HepG2 (cell line): Measurements from ENCODE around the gene NNMT. TPM values are rescaled to one million over a fixed set of nuclear protein-coding genes. Genes with fewer than 3 reads are reported as not detected.

Experiments
- ATAC-seq: fragments of 200-7000 bp; cut with Tn5 transposase; 3 replicates; pipeline ENCODE4 v1.9.1; 2020; ENCODE audit warnings: mild to moderate bottlenecking, moderate library complexity
- BruUV-seq: library from RNA; stranded (reverse); fragments of 400-500 nt; replicated peaks from 2 replicates; lab custom pipeline; 2021; lab: Mats Ljungman, UMichigan
- CTCF ChIA-PET: fragments of 300-600 bp; formaldehyde crosslinking; extraction: SDS; loops from one replicate; lab custom pipeline; 2021; ENCODE audit warnings: low total read pairs, inconsistent platforms, low intra/inter-chr PET ratio; lab: Yijun Ruan, JAX
- POLR2A ChIA-PET: fragments of 350-600 bp; sonication (Branson Sonifier 250); formaldehyde crosslinking; loops from one replicate; lab custom pipeline; 2020; ENCODE audit warnings: antibody characterized with exemption, inconsistent platforms; lab: Yijun Ruan, JAX
- DNase-seq: peaks from one replicate; pipeline ENCODE4 v3.0.0-alpha.2; 2015; ENCODE audit warnings: low spot score
- FAIRE-seq: peaks from 3 replicates; lab custom pipeline; 2011; peaks lifted over from hg19 to GRCh38; lab: Jason Lieb, UNC
- H2AFZ ChIP-seq: one replicate; pipeline ENCODE4 v1.6.1; 2011; ENCODE audit warnings: low read length, inconsistent platforms
- H3K27ac ChIP-seq: fragments of 300-600 bp; 3 replicates; pipeline ENCODE4 v1.8.0; 2011; ENCODE audit warnings: mixed run types, mild to moderate bottlenecking, mixed read lengths, low read length, inconsistent platforms; ENCODE audit not compliant: insufficient read depth; ENCODE audit errors: extremely low read length
- H3K27me3 ChIP-seq, 2 experiments: fragments of 200-600 bp in 1 of 2; 2 replicates in 1 of 2; 3 replicates in 1 of 2; pipeline versions ENCODE4 v1.6.0 to v1.8.0; 2011; ENCODE audit warnings: low read length in 2 of 2, mild to moderate bottlenecking in 2 of 2, moderate library complexity in 2 of 2, inconsistent platforms in 1 of 2; ENCODE audit not compliant: insufficient read depth in 2 of 2, control insufficient read depth in 1 of 2
- H3K36me3 ChIP-seq, 2 experiments: fragments of 200-600 bp in 1 of 2; replicated peaks in 1 of 2; 2 replicates in 1 of 2; 3 replicates in 1 of 2; pipeline versions ENCODE4 v1.5.1 to v1.8.0; 2011; ENCODE audit warnings: low read length in 2 of 2, inconsistent platforms in 1 of 2; ENCODE audit not compliant: insufficient read depth in 2 of 2, control insufficient read depth in 1 of 2
- H3K4me1 ChIP-seq: 2 replicates; pipeline ENCODE4 v1.5.1; 2012; ENCODE audit warnings: low read length, inconsistent platforms; ENCODE audit not compliant: insufficient read depth
- H3K4me2 ChIP-seq: 2 replicates; pipeline ENCODE4 v1.6.0; 2011; ENCODE audit warnings: low read depth, low read length, inconsistent platforms
- H3K4me3 ChIP-seq, 3 experiments: fragments of 200-600 bp in 1 of 3; sonication (generic), shearing (Covaris generic) in 1 of 3; replicated peaks in 1 of 3; 2 replicates each; pipeline ENCODE4 v1.5.1; 2011 to 2016; ENCODE audit warnings: low read length in 3 of 3, inconsistent platforms in 2 of 3, low read depth in 2 of 3, mild to moderate bottlenecking in 2 of 3, control low read depth in 1 of 3, mixed read lengths in 1 of 3; ENCODE audit not compliant: insufficient read depth in 1 of 3
- H3K79me2 ChIP-seq: one replicate; pipeline ENCODE4 v1.6.1; 2011; ENCODE audit warnings: low read length, inconsistent platforms; ENCODE audit not compliant: insufficient read depth
- H3K9ac ChIP-seq: 2 replicates; pipeline ENCODE4 v1.6.0; 2011; ENCODE audit warnings: mild to moderate bottlenecking, low read depth, low read length, inconsistent platforms; ENCODE audit not compliant: insufficient read depth
- H3K9me3 ChIP-seq: 2 replicates; pipeline ENCODE4 v1.5.1; 2012; ENCODE audit warnings: mild to moderate bottlenecking, low read length
- H4K20me1 ChIP-seq: 2 replicates; pipeline ENCODE4 v1.6.0; 2011; ENCODE audit warnings: inconsistent platforms, mild to moderate bottlenecking, low read length, moderate library complexity; ENCODE audit not compliant: insufficient read depth
- ARHGAP35 ChIP-seq: sonication (generic); formaldehyde crosslinking; IDR thresholded peaks from 2 replicates; pipeline ENCODE4 v1.9.0; 2022; ENCODE audit warnings: mild to moderate bottlenecking, inconsistent platforms, moderate library complexity, missing genetic modification reagents, borderline replicate concordance
- CBX2 ChIP-seq, 2 experiments: fragments of 200-600 bp in 1 of 2; sonication (generic); formaldehyde crosslinking in 1 of 2; IDR thresholded peaks; 2 replicates each; pipeline versions ENCODE4 v1.7.0 to v1.8.1; 2018 to 2022; ENCODE audit warnings: low read depth in 2 of 2, low read length in 1 of 2, mild to moderate bottlenecking in 1 of 2, missing genetic modification reagents in 1 of 2
- DNMT3B ChIP-seq: conservative IDR thresholded peaks from 2 replicates; pipeline ENCODE4 v1.6.1; 2016; ENCODE audit warnings: missing biosample characterization, control low read depth
- FOXM1 ChIP-seq: sonication (generic); formaldehyde crosslinking; IDR thresholded peaks from 2 replicates; pipeline ENCODE4 v1.5.0; 2020; ENCODE audit warnings: missing genetic modification reagents
- KLF11 ChIP-seq: IDR thresholded peaks from 2 replicates; pipeline ENCODE4 v1.6.1; 2016; ENCODE audit warnings: missing compliant biosample characterization
- MIER3 ChIP-seq: IDR thresholded peaks from 2 replicates; pipeline ENCODE4 v1.6.1; 2016; ENCODE audit warnings: missing compliant biosample characterization, borderline replicate concordance
- PAF1 ChIP-seq: IDR thresholded peaks from 2 replicates; pipeline ENCODE4 v1.6.1; 2016; ENCODE audit warnings: missing genetic modification reagents, missing compliant biosample characterization
- PAWR ChIP-seq: sonication (generic); formaldehyde crosslinking; IDR thresholded peaks from 2 replicates; pipeline ENCODE4 v1.4.0; 2020; ENCODE audit warnings: missing genetic modification reagents, mild to moderate bottlenecking, borderline replicate concordance
- PBX2 ChIP-seq: IDR thresholded peaks from 2 replicates; pipeline ENCODE4 v1.6.1; 2016; ENCODE audit warnings: control low read depth
- POGK ChIP-seq: sonication (generic); formaldehyde crosslinking; conservative IDR thresholded peaks from 2 replicates; pipeline ENCODE4 v1.8.0; 2022; ENCODE audit warnings: mild to moderate bottlenecking, moderate library complexity, missing genetic modification reagents
- SMARCC2 ChIP-seq: fragments of 450-650 bp; IDR thresholded peaks from 2 replicates; pipeline ENCODE4 v1.6.1; 2017; ENCODE audit warnings: antibody characterized with exemption, mild to moderate bottlenecking
- YEATS2 ChIP-seq: sonication (generic); formaldehyde crosslinking; IDR thresholded peaks from 2 replicates; pipeline ENCODE4 v1.4.0; 2020; ENCODE audit warnings: missing genetic modification reagents, borderline replicate concordance
- YEATS4 ChIP-seq: sonication (generic); formaldehyde crosslinking; IDR thresholded peaks from 2 replicates; pipeline ENCODE4 v1.4.0; 2020; ENCODE audit warnings: missing genetic modification reagents, borderline replicate concordance
- YY1 ChIP-seq: IDR thresholded peaks from 2 replicates; pipeline ENCODE4 v1.6.1; 2011; ENCODE audit warnings: low read length, low read depth, moderate library complexity, mild to moderate bottlenecking; ENCODE audit not compliant: insufficient read depth, insufficient replicate concordance
- ZBTB7B ChIP-seq: sonication (generic); formaldehyde crosslinking; IDR thresholded peaks from 2 replicates; pipeline ENCODE4 v1.4.0; 2020; ENCODE audit warnings: missing genetic modification reagents
- ZHX1 ChIP-seq: sonication (generic); formaldehyde crosslinking; IDR thresholded peaks from 2 replicates; pipeline ENCODE4 v1.8.1; 2022; ENCODE audit warnings: low read depth, mild to moderate bottlenecking, missing genetic modification reagents
- ZMAT5 ChIP-seq: sonication (generic); formaldehyde crosslinking; IDR thresholded peaks from 2 replicates; pipeline ENCODE4 v1.5.0; 2020; ENCODE audit warnings: mild to moderate bottlenecking, low read depth, missing genetic modification reagents, borderline replicate concordance
- ZNF484 ChIP-seq: sonication (generic); formaldehyde crosslinking; IDR thresholded peaks from 2 replicates; pipeline ENCODE4 v1.5.1; 2020; ENCODE audit warnings: mild to moderate bottlenecking, low read depth, missing genetic modification reagents, borderline replicate concordance
- ZNF607 ChIP-seq: sonication (generic); formaldehyde crosslinking; IDR thresholded peaks from 2 replicates; pipeline ENCODE4 v1.5.1; 2020; ENCODE audit warnings: missing genetic modification reagents, mild to moderate bottlenecking, borderline replicate concordance
- ZNF614 ChIP-seq: IDR thresholded peaks from 2 replicates; pipeline ENCODE4 v1.6.1; 2018; ENCODE audit warnings: missing biosample characterization, missing genetic modification reagents, inconsistent platforms, borderline replicate concordance
- WGBS: methylation state at CpG from one replicate; pipeline ENCODE4 v1.1.6; 2017; ENCODE audit warnings: low lambda C conversion rate; 5-methylcytosine and 5-hydroxymethylcytosine counted together
- in situ Hi-C: cut with HindIII; loops from 2 replicates; pipeline ENCODE4 v1.10.0; 2017; ENCODE audit warnings: low pct_unique_long_range_greater_than_20kb; ENCODE audit not compliant: extremely low pct_ligation_motif_present
- intact Hi-C: fragments of 100-400 bp; cut with micrococcal nuclease; formaldehyde crosslinking; loops from one replicate; pipeline ENCODE4 v1.10.0; 2022; ENCODE audit not compliant: unreplicated experiment
- polyA plus RNA-seq, 8 experiments: library from polyadenylated mRNA; depleted of rRNA in 3 of 8; stranded (reverse) in 7 of 8; unstranded in 1 of 8; fragments of >200 nt; fragmentation: Illumina TruSeq in 4 of 8; extraction: Trizol in 4 of 8; gene quantifications; 2 replicates each; pipeline versions ENCODE4 v1.2.1 to v1.2.3, GENCODE V29; 2011 to 2016; ENCODE audit warnings: low read depth in 4 of 8, missing spikeins in 1 of 8, mixed read lengths in 1 of 8; ENCODE audit not compliant: insufficient read depth in 1 of 8
- total RNA-seq, 5 experiments: library from RNA; depleted of rRNA; stranded (reverse); fragments of >200 nt; fragmentation: Illumina TruSeq; extraction: Trizol; gene quantifications; 2 replicates each; pipeline ENCODE4 v1.2.3, GENCODE V29; 2016; ENCODE audit warnings: low read depth in 1 of 5

The NNMT gene
- total and polyA plus RNA-seq, 2 of the 13 experiments (the other 11 are each of a cell fraction or from before 2014, with no cell fraction given), result 0.13 TPM; not detected in 1

GRCh38 chr11:114287154-114287553 lies 9.0 kb upstream of the NNMT start:
- in situ Hi-C loops, result loop anchor here (10.0 kb wide), 1 partner anchor 478 kb away; no protein-coding TSS in a partner anchor
- no peaks in the 10 kb centered on the region for H3K4me1 ChIP-seq

More at GRCh38 chr11:114287154-114287553, 9.0 kb upstream of the NNMT start:
- intact Hi-C loops, result no loop called here
- BruUV-seq, result no TSS peak
- FAIRE-seq (no peak), DNase-seq (no peak)
- Histone ChIP-seq H3K9ac (no peak overlapping the region), H3K79me2 (no peaks in the 10 kb centered on the region), H3K27ac (no peak overlapping the region), H2AFZ (no peak overlapping the region)
- CTCF ChIA-PET, result no interaction called here
- TF ChIP-seq YEATS2 (CRISPR knock-in tag), result no peak
- no peak for TF ChIP-seq YY1
- TF ChIP-seq PAF1 (CRISPR knock-in tag), result no peak
- no peak for TF ChIP-seq ZBTB7B (CRISPR knock-in tag)
- no peak for TF ChIP-seq MIER3 (CRISPR knock-in tag)
- no peak for TF ChIP-seq ZNF614
- no peak for TF ChIP-seq DNMT3B
- TF ChIP-seq ZHX1, result no peak
- no peak for TF ChIP-seq YEATS4 (CRISPR knock-in tag)
- TF ChIP-seq ZNF607 (CRISPR knock-in tag), result no peak
- no peak for TF ChIP-seq ZNF484 (CRISPR knock-in tag)
- TF ChIP-seq KLF11 (CRISPR knock-in tag), result no peak
- no peak for TF ChIP-seq POGK (CRISPR knock-in tag)
- no peak for TF ChIP-seq CBX2 (IDR thresholded peaks at IDR 0.05; ENCODE audit: low read depth, low read length)
- no peak for TF ChIP-seq CBX2 (CRISPR knock-in tag; IDR thresholded peaks at IDR 0.05; ENCODE audit: low read depth)
- TF ChIP-seq PBX2, result no peak
- TF ChIP-seq PAWR (CRISPR knock-in tag), result no peak
- TF ChIP-seq SMARCC2, result no peak
- TF ChIP-seq ZMAT5 (CRISPR knock-in tag), result no peak
- TF ChIP-seq ARHGAP35 (CRISPR knock-in tag), result no peak
- no peak for TF ChIP-seq FOXM1 (CRISPR knock-in tag)
- TF ChIP-seq, all 625 proteins: peak for 0
- POLR2A ChIA-PET, result no interaction called here
- Histone ChIP-seq H3K27me3 (peaks cover 3 to 4% of the 10 kb centered on the region in 2 experiments; a peak in 3 of 5 replicates), H4K20me1 (no peaks in the 10 kb centered on the region), H3K9me3 (no peaks in the 10 kb centered on the region), H3K4me2 (no peak overlapping the region), H3K4me3 (no peak overlapping the region), H3K36me3 (no peaks in the 10 kb centered on the region)
- no peak for ATAC-seq
- WGBS, result 0% methylated on average over 2 of the region's 2 CpGs
